GM23338 (cell line): Measurements from ENCODE around the gene SLC39A13.

Experiments
- CTCF ChIP-seq, 2 experiments: fragments of 200-600 bp in 1 of 2; sonication (generic) in 1 of 2; conservative IDR thresholded peaks; 2 replicates each; pipeline versions ENCODE4 v1.5.1 to v1.6.1; 2016 to 2017; ENCODE audit warnings: antibody characterized with exemption in 2 of 2, low read depth in 2 of 2, mild to moderate bottlenecking in 2 of 2, moderate library complexity in 1 of 2
- ZNF462 ChIP-seq: fragments of 250-450 bp; sonication (Bioruptor Pico); IDR thresholded peaks from 2 replicates; pipeline ENCODE4 v1.5.0; 2020; ENCODE audit warnings: mild to moderate bottlenecking, moderate library complexity

- TF ChIP-seq CTCF (conservative IDR thresholded peaks at IDR 0.05; ENCODE audit: low read depth in 2 of 2), result no peak
- no peak for TF ChIP-seq ZNF462 (CRISPR knock-in tag)
Measured at GRCh38 chr11:47413908-47414684, 5.7 kb downstream of the SLC39A13 start.
